Lung microvascular endothelial cell (primary cell): ENCODE results near the gene COPS9. TPM values are rescaled to one million over a fixed set of nuclear protein-coding genes. Genes with fewer than 3 reads are reported as not detected.

Source experiments
- DNase-seq, 2 donors: peaks; one replicate each; pipeline versions ENCODE4 v3.0.0 to v3.0.0-alpha.2; 2010; ENCODE audit warnings: low read depth in 2 of 2
- total RNA-seq: library from RNA; depleted of rRNA; stranded (reverse); fragments of >200 nt; gene quantifications from 2 replicates; pipeline ENCODE4 v1.2.1, GENCODE V29; 2014

COPS9 gene
- total RNA-seq, 1 donor from 2014 or later, result 164 TPM

DNA sequence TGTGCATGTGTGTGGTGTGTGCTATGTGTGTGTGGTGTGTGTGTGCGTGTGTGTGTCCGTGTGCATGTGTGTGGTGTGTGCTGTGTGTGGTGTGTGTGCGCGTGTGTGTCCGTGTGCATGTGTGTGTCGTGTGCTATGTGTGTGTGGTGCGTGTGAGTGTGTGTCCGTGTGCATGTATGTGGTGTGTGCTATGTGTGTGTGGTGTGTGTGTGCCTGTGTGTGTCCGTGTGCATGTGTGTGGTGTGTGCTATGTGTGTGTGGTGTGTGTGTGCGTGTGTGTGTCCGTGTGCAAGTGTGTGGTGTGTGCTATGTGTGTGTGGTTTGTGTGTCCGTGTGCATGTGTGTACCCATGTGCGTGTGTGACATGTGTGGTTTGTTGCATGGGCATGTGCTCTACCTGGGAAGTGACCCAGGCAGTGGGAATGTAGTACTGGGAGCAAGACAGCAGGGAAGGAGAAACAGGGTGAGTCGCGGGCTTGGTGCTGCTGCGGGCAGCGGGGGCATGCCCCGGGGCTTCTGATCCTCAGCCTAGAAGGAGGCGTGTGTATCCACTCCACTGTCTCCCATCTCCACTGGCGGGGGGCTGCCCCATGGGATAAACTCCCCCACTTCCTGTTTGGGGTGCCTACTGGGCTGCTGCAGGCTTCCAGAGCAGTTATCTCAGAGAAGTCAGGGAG, 11.9 kb upstream of the COPS9 start:
- no peak for DNase-seq

DNA sequence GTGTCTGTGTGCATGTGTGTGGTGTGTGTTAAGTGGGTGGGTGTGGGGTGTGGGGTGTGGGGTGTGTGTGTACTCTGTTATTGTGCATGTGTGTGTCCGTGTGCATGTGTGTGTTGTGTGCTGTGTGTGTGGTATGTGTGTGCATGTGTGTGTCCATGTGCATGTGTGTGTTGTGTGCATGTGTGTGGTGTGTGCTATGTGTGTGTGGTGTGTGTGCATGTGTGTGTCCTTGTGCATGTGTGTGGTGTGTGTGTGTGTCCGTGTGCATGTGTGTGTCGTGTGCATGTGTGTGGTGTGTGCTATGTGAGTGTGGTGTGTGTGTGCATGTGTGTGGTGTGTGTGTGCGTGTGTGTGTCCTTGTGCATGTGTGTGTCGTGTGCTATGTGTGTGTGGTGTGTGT, 11.3 kb upstream of the COPS9 start:
- no peak for DNase-seq

DNA sequence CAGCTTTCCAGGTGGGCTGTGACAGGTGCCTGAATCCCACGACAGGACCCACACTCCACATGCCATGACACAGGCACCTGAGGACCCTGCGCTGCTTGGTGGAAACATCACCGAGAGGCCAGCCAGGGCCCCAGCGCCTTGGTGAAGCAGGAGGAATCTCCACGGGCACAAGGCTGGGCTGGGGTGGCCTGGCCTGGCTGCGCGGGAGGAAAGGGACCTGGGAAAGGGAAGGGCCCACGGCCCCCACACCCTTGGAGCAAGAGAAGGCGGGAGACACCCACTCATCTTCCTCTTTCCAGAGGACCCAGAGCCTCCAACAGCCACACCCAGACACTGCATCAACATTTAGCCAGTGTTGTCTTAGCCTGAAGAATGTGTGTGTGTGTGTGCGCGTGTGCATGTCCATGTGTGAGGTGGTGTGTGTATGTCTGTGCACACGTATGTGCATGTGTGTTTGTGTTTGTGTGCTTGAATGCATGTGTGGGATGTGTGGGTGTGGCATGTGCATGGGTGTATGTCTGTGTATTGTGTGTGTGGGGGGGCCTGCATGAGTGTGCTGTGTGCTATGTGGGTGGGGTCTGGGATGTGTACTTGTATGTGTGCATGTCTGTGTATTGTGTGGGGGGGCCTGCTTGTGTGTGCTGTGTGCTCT, 10.6 kb upstream of the COPS9 start:
- no peak for DNase-seq

DNA sequence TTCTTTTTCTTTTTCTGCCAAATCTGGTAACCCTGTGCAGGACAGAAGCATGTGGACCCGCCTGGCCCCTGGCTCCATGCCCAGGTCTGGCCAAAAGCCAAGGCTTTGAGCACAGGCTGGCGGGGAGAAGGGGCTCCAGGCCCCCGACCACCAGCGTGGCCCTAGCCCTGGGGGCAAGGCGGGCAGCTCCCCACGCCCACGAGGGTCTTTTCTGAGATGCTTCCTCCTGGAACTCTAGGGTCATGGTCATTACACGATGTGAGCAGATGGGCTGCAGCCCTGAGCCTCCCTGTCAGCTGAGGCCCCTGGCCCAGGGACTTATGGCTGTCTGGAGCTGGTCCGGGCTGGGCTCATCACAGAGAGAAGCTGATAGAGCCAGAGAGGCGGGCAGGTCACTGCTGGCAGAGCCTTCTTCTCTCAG, 10.0 kb upstream of the COPS9 start:
- peak in 1 of 2 donors; percentile 16 for DNase-seq

DNA sequence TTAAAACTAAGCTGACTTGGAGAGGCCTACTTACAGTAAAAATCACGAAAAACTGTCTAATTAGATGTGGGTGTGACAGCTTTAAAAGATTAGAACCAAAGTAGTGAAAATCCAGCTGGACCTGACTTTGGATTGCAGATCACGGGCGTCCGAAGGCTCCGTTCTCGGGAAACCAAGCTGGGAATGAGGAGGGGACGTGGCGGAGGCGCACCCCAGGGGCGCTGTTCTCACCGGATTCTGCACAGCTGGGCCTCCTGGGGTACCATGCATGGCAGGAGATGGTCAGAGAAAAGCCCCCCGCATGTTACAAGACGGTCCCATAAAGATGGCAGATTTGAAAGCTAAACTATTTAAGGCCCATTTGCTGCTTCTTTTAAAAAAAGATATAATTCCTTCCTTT, 9.4 kb upstream of the COPS9 start:
- no peak for DNase-seq

DNA sequence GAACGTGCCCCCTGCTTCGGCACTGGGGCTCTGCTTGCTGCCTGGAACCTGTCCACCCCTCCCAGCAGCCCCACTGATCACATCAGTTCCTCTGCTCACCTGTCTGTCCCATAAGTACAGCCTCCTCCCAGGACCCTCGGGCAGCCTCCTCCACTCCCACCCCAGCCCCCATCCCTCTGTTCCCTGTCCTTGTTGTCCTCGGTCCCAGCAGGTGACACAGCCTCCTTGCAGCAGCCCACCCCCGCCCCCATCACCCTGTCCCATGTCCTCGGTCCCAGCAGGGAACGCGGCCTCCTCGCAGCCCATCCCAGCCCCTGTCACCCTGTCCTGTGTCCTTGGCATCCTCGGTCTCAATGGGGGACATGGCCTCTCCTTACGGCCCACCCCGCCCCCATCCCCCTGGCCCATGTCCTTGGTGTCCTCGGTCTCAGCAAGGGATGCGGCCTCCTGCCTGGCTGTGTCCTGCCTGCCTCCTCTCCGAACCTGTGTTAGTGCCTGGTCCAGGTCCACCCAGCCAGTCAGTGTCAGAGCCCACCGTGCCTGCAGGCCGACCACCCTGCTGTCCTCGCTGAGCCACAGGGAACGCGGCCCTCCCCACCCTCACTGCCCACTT, 8.7 kb upstream of the COPS9 start:
- DNase-seq, result no peak

DNA sequence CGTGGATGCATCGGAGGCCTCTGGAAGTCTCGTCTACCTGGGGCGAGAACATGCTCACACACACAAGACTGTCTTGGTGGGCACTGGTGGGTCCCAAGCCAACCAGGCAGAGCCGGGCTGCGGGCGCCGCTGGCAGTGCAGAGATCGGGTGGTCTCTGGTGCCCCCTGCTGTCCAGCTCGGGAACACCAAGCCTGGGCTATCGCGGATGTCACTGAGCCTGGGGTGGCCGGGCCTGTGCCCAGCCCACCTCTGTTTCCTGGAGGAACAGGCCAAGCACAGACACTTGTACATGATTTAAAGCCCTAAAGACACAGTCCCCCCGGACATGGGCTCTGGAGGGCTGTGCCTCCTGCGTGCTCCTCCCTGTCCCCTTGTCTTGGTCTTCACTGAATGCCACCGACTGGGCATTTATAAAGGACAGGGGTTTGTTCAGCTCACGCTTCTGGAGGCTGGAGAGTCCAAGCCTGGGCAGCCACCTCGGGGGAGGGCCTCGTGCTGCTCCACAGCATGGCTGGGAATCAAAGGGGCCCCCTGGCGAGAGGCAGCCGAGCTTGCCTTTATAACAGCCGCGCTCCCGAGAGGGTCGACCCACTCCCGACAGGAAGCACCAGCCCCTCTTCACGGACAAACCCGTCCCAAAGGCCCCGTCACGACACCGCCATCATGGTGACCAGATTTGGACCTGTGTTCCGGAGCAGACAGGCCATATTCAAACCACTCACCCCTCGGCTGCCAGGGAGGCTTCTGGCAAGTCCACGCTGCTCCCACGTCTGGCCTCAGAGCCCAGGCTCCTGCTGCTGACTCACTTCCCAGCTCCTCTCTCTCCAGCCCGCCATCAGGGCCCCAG, 7.9 kb upstream of the COPS9 start:
- DNase-seq, result peak; percentile 49 to 66

DNA sequence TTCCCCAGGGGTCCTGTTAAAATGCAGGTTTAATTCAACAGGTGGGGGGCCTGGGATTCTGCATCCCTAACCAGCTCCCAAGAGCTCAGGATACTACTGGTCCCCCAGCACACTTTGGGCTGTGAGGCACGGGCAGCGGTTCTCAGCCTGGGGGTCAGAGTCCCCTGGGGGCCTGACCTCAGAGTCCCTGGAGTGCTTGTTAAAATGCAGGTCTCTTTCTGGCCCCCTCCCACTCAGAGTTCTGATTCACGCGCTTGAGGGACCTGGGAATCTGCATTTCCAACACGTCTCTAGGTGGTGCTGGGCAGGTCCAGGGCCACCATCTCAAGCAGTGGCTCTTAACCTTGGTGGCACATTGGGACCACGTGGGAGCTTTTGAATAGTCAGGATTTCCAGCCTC, 7.2 kb upstream of the COPS9 start:
- no peak for DNase-seq

DNA sequence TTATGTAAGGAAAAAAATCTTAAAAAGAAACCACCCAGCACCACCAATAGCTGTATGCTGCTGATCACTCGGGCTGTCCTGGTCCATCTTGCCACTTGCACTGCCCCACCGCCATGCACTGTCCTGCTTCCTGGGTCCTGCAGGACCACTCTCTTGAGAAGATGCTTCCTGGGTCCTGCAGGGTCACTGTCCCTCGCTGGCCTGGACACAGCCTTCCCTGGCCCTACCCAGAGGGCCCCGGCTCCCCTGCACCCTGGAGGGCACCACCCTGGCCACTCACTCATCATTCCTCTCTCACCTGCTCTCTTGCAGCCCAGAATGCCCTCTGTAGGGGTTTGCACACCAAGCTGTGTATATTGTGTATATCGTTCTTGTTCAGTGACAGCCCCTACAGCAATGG, 6.8 kb upstream of the COPS9 start:
- DNase-seq, result no peak

DNA sequence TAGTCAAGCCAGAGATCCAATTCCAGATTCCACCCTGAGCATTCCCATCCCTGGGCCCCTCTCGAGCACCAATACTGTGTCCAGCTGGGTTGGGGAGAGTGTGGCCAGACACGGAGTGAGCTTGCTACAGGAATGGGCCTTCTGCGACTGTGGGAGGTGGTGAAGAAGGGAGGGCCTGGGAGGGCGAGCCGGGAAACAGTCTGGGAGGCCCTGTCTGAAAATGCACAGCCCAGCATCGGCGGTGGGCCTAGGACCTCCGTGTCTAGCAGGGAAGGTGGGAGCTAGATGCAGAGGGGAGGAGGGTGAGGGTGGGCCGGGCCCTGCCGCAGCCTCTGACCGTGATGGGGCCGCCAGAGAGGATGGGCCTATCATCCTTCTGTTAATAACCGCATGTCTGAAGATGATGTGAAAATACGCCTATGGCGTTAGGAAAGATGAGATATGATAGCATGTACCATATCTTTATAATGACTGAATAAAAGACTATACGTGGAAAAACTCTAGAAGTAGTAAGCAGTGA, 6.2 kb upstream of the COPS9 start:
- DNase-seq, result no peak

DNA sequence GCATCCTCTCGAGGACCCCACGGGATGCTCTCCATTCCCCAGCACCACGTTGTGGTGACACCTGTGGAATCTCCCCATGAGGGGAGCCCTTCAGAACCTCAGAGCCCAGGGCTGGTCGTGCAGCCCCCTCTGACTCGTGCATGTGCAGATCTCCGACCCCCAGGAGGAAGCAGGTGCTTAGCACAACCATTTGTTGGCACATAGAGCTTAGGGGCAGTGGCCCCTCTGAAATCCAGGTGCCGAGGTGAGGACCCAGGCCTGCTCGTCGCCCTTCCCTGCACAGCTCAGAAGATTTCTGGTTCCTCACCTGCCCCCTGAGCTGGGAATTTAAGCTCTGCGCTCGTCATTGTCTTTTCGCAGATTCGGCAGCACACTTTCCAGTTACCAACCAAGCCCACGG, 5.6 kb upstream of the COPS9 start:
- no peak for DNase-seq

DNA sequence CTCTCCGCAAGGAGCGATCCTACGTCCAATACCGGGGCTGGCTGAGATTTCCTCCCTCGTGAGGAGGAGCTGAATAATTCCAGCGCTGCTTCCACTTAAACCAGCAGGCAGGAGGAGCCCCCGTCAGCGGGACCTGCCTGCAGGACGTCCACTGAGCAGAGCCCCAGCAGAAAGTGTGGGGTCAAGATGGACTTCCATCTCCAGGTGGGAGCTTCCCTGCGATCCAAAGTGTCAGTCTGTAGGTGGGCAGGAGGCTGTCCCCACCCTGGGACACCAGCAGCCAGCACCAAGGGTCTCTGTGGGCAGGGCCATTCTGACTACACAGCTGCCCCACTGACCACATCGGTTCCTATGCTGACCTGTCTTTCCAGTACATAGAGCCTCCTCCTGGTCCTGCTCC, 4.8 kb upstream of the COPS9 start:
- no peak for DNase-seq

DNA sequence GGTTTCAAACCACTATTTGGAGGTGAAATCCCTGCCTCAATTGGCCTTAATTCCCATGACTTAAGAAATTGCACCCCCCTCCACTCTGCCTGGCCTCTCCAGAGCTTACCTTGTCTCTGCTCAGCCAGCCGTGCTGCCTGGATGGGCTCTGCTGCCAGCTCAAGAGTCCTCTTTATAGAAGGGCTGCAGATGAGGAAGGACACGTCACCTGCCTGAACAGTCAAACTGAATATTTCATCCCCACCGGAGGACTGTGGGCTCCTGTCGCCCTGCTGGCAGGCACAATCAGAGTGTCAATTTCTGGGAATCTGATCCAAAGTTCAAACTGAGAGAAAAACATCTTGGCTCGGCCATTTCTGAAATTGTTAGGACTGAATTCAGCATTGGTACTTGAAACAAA, 4.4 kb upstream of the COPS9 start, which contains the start of gene OTOS:
TSS of gene OTOS (minus strand) at position 148 of the 400 bp plus-strand sequence. CDS start 332 bp downstream, outside the sequence.
- no peak for DNase-seq

DNA sequence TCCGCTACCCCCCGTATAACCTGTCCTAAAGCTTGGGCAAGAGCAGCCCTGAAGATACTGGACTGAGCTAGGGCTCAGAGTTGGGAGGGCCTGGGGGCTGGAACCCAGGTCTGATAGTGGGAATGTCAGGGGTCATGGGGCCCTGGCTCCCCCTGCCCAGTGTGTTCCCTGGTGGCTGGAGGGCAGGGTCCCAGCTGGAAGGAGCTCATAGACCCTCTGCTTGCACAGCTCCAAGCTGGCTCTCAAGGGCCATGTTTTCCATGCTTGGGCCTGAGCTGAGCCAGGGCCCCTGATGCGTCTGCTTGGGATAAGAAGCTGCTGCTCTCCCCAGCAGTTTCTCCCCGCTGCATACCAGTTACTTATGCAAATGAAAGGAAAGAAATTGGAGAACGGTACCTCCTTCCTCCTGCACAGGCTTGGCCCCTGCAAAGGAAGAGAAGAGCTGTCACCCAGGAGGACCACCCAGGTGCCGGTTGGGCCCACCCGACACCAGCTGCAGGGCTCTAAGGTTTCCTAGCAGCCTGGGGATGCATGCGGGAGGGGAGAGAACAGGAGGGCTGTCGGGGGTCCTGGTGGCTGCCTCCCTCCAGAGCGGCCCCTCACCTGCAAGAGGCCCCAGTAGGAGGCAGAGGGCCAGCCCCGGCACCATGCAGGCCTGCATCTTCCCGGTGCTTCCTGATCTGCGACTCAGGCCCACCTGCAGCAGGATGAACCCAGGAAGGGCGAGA, 3.7 kb upstream of the COPS9 start:
- DNase-seq, result no peak

DNA sequence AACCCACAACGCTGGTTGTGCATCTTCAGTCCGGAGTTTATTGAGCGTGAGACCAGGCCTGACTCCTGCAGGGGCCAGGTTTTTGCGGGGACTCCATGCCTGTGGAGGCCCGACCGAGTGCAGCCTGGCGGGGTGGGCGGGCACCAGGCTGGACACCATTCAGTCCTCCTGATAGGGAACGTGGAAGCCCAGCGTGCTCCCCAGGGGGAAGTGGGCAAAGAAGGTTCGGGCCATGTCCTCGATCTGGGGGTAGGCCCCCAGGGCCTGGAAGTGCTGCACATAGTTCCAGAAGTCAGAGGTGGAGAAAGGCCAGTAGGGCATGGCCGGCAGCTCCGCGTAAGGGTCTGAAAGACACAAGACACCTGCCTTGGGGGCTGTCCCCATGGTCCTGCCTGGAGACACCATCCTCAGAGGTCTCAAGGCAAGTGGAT, 2.9 kb upstream of the COPS9 start:
- DNase-seq, result no peak

DNA sequence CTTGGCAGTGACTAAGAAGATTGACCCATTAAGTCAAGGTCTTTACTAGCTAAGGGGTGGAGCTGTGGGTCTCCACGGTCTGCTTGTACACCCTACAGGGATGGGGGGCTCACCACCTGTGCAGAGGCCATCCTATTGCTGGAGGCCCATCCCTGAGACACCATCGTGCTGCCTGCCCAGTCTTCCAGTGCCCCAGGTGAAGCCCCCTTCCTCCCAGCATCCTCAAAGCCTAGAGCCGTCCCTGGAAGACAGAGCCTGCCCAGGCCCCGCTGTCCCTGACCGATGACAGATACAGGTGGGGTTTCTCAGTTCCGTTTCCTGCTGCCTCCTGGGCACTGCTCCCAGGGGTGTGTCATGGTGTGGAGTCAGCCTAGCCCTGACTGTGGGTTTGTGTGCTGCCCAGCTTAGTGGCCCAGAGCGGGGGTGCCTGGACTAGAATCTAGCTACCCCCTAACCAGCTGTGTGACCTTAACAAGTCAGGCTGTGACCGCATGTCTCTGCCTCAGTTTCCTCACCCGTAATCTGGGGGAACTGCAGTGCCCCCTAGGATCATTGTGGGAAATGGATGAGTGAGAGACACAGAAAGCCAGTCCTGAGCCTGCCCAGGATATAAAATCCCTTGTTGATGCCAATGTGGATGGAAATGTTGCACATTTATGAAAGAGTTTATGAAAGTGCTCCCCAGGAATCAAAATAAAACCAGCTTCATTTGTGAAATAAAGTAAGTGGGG, 2.3 kb upstream of the COPS9 start:
- no peak for DNase-seq

DNA sequence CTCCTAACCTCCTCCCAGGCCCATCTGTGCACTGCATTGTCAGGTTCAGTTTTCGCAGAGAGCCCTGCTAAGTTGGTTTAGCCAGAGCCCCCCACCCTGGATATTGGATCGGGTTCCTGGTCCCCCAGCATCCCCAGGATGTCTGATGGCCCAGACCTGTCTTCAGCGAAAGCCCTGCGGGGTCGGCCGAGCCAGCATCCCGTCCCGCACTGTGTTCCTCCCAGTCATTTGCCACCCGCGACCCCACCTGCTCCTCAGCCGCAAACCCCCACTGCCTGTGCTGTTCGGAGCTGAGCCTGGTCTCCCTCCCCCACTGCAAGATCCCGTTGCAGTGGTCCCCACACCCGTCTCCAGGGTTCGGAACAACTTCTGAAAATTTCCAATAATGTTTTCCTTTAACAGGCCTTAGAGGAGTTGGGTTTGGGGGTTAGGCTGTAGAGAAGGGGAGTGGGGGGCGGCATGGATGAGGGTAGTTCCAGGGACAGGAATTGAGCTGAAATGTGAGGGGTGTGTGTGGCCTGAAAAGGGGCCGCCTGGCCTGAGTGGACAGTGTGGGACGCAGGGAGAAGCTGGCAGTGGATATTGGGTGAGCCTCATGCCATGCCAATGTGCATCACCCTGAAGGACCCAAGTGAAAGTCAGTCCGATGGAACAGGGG, 1.6 kb upstream of the COPS9 start:
- DNase-seq, result no peak

DNA sequence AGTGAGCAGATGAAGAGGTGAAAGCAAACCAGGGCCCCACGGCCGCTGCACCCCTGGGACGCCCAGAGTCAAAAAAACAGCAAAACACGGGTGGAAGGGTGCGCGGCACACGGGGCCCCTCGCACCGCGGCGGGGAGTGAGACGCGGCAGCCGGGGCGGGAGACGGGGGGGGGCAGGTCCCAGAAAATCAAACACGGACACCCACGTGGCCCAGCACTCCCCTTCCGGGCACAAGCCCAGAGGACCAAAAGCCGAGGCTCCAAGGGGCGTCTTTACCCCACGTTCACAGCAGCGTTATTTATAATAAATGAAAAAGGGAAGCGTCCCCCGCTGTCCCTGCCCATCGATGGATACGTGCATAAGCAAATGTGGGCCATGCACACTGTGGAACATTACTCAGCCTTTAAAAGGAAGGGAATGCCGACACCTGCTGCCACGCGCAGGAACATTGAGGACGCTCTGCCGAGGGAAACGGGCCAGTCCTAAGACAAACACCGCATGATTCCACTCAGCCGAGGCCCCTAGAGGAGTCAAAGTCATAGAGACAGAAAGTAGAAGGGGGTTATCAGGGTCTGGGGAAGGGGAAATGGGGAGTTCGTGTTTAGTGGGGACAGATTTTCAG, 677 bp upstream of the COPS9 start:
- no peak for DNase-seq

DNA sequence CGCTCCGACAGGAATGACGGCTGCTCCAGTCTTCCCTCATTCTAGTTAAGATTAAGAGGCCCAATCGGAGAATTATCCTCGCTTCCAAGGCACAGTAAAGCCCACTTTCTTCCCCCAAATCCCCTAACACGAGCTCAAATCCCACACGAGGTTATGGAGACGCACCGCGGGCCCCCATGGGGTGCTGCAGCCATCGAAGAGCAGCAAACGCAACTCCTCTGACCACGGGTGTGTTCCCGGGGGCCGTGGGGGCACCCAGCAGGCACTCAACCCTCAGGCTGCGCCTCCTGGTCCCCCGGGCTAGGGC, 446 bp downstream of the COPS9 start:
- no peak for DNase-seq
